Left lobe of liver (tissue), 2 donors: ENCODE measurements around the gene FBRS. TPM values are rescaled to one million over a fixed set of nuclear protein-coding genes. Genes with fewer than 3 reads are reported as not detected.
"Not testable (repeated sequence)": the region's sequence is repeated elsewhere in the genome, so short reads cannot be mapped to it uniquely, and the experiment has no call there.

Experiments used
- ATAC-seq: fragments of 200-7000 bp; cut with Tn5 transposase; one replicate; pipeline ENCODE4 v1.9.1; 2020; ENCODE audit warnings: mild to moderate bottlenecking, moderate library complexity
- DNase-seq: peaks from one replicate; pipeline ENCODE4 v3.0.0-alpha.2; 2020; ENCODE audit warnings: low spot score
- total RNA-seq: library from RNA; stranded (reverse); gene quantifications from one replicate; pipeline ENCODE4 v1.2.1, GENCODE V29; 2021
- donor health status: DM: no; HTN: no; CAD: no; lungs with moderate emphysema.
- donor health status: DM: no; HTN: yes; CAD: no.

The FBRS gene
- total RNA-seq: 22.7 TPM

GRCh38 chr16:30657866-30658730 lies at the start of gene FBRS:
Gene FBRS, plus strand, starts transcription at chr16:30658431. Its CDS starts 1,088 bp downstream, at chr16:30659519.
- DNase-seq: peak; percentile 100
- peak; percentile 81 for ATAC-seq

GRCh38 chr16:30609002-30609925 lies 49.0 kb upstream of the FBRS start:
- ATAC-seq (peak; percentile 64), DNase-seq (peak; percentile 70)

- peak; percentile 98 for DNase-seq
- ATAC-seq: peak; percentile 89
Observed at GRCh38 chr16:30609926-30610839, 48.0 kb upstream of the FBRS start, which contains the start of gene ZNF689. Gene ZNF689, minus strand, starts transcription at chr16:30610389. Its CDS starts 348 bp downstream, at chr16:30610041.

- DNase-seq: peak; percentile 55
- peak; percentile 73 for ATAC-seq
Observed at GRCh38 chr16:30615358-30616091, 42.7 kb upstream of the FBRS start.

GRCh38 chr16:30619202-30619601 lies 39.0 kb upstream of the FBRS start:
- DNase-seq: peak; percentile 84
- peak; percentile 77 for ATAC-seq

- peak; percentile 39 for ATAC-seq
- no peak for DNase-seq
Observed at GRCh38 chr16:30619638-30620037, 38.6 kb upstream of the FBRS start.

GRCh38 chr16:30620169-30620568 lies 38.1 kb upstream of the FBRS start:
- DNase-seq (no peak), ATAC-seq (no peak)

GRCh38 chr16:30621765-30622164 lies 36.5 kb upstream of the FBRS start:
- ATAC-seq: no peak
- no peak for DNase-seq

- no peak for DNase-seq
- ATAC-seq: peak; percentile 22
Observed at GRCh38 chr16:30622455-30623032, 35.7 kb upstream of the FBRS start.

GRCh38 chr16:30623536-30624283 lies 34.5 kb upstream of the FBRS start:
- DNase-seq (no peak), ATAC-seq (peak; percentile 72)

- DNase-seq (no peak), ATAC-seq (no peak)
Observed at GRCh38 chr16:30626236-30626635, 32.0 kb upstream of the FBRS start.

- ATAC-seq (peak; percentile 99), DNase-seq (peak; percentile 87)
Observed at GRCh38 chr16:30628628-30629540, 29.3 kb upstream of the FBRS start.

- not testable (repeated sequence) for DNase-seq, ATAC-seq
Observed at GRCh38 chr16:30632454-30632853, 25.8 kb upstream of the FBRS start.

- no peak for DNase-seq
- no peak for ATAC-seq
Observed at GRCh38 chr16:30633526-30633925, 24.7 kb upstream of the FBRS start.

- ATAC-seq: no peak
- no peak for DNase-seq
Observed at GRCh38 chr16:30636599-30636998, 21.6 kb upstream of the FBRS start.

- DNase-seq, ATAC-seq: not testable (repeated sequence)
Observed at GRCh38 chr16:30637139-30637538, 21.1 kb upstream of the FBRS start.

- no peak for DNase-seq
- peak; percentile 44 for ATAC-seq
Observed at GRCh38 chr16:30637944-30638343, 20.3 kb upstream of the FBRS start.
